WTC11 (cell line): ENCODE results near the gene CELF2.

Source experiments
- FOXP1 ChIP-seq: sonication (generic); formaldehyde crosslinking; IDR thresholded peaks from 2 replicates; pipeline ENCODE4 v1.8.0; 2022; ENCODE audit warnings: missing genetic modification reagents, mild to moderate bottlenecking, moderate library complexity, borderline replicate concordance
- IRF1 ChIP-seq: sonication (generic); formaldehyde crosslinking; IDR thresholded peaks from 2 replicates; pipeline ENCODE4 v1.8.0; 2023; ENCODE audit warnings: missing genetic modification reagents
- KAT7 ChIP-seq: sonication (generic); formaldehyde crosslinking; IDR thresholded peaks from 2 replicates; pipeline ENCODE4 v1.8.1; 2023; ENCODE audit warnings: missing genetic modification reagents, mild to moderate bottlenecking, borderline replicate concordance
- MYBL2 ChIP-seq: sonication (generic); formaldehyde crosslinking; IDR thresholded peaks from 2 replicates; pipeline ENCODE4 v1.8.1; 2023; ENCODE audit warnings: mild to moderate bottlenecking, moderate library complexity, missing genetic modification reagents
- SP1 ChIP-seq: sonication (generic); formaldehyde crosslinking; conservative IDR thresholded peaks from 2 replicates; pipeline ENCODE4 v1.8.1; 2022; ENCODE audit warnings: missing genetic modification reagents
- USF2 ChIP-seq: sonication (generic); formaldehyde crosslinking; IDR thresholded peaks from 2 replicates; pipeline ENCODE4 v1.8.1; 2023; ENCODE audit warnings: mild to moderate bottlenecking, missing genetic modification reagents, moderate library complexity
- TF ChIP-seq, protein P1 (sequence below): sonication (generic); formaldehyde crosslinking; conservative IDR thresholded peaks from 2 replicates; pipeline ENCODE4 v1.8.1; 2022; ENCODE audit warnings: mild to moderate bottlenecking, missing genetic modification reagents
- TF ChIP-seq, protein P2 (sequence below): fragments of 200-600 bp; IDR thresholded peaks from 2 replicates; pipeline ENCODE4 v1.8.0; 2022; ENCODE audit warnings: antibody characterized with exemption
- TF ChIP-seq, protein P3 (sequence below): sonication (generic); formaldehyde crosslinking; IDR thresholded peaks from 2 replicates; pipeline ENCODE4 v1.8.0; 2022; ENCODE audit warnings: mild to moderate bottlenecking, missing genetic modification reagents
- TF ChIP-seq, protein P4 (sequence below): sonication (generic); formaldehyde crosslinking; IDR thresholded peaks from 2 replicates; pipeline ENCODE4 v1.8.0; 2022; ENCODE audit warnings: mild to moderate bottlenecking, missing genetic modification reagents
- TF ChIP-seq, protein P5 (sequence below): sonication (generic); formaldehyde crosslinking; IDR thresholded peaks from 2 replicates; pipeline ENCODE4 v1.8.1; 2023; ENCODE audit warnings: mild to moderate bottlenecking, moderate library complexity, missing genetic modification reagents

- TF ChIP-seq, protein P1, sequence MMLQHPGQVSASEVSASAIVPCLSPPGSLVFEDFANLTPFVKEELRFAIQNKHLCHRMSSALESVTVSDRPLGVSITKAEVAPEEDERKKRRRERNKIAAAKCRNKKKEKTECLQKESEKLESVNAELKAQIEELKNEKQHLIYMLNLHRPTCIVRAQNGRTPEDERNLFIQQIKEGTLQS: no peak
- TF ChIP-seq SP1: no peak
- TF ChIP-seq, protein P2, sequence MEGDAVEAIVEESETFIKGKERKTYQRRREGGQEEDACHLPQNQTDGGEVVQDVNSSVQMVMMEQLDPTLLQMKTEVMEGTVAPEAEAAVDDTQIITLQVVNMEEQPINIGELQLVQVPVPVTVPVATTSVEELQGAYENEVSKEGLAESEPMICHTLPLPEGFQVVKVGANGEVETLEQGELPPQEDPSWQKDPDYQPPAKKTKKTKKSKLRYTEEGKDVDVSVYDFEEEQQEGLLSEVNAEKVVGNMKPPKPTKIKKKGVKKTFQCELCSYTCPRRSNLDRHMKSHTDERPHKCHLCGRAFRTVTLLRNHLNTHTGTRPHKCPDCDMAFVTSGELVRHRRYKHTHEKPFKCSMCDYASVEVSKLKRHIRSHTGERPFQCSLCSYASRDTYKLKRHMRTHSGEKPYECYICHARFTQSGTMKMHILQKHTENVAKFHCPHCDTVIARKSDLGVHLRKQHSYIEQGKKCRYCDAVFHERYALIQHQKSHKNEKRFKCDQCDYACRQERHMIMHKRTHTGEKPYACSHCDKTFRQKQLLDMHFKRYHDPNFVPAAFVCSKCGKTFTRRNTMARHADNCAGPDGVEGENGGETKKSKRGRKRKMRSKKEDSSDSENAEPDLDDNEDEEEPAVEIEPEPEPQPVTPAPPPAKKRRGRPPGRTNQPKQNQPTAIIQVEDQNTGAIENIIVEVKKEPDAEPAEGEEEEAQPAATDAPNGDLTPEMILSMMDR: peak; percentile 54
- TF ChIP-seq, protein P3, sequence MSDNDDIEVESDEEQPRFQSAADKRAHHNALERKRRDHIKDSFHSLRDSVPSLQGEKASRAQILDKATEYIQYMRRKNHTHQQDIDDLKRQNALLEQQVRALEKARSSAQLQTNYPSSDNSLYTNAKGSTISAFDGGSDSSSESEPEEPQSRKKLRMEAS (CRISPR knock-in tag): peak; percentile 50; the same call in 1 of the 2 replicates
- TF ChIP-seq MYBL2 (CRISPR knock-in tag): no peak
- TF ChIP-seq, protein P4, sequence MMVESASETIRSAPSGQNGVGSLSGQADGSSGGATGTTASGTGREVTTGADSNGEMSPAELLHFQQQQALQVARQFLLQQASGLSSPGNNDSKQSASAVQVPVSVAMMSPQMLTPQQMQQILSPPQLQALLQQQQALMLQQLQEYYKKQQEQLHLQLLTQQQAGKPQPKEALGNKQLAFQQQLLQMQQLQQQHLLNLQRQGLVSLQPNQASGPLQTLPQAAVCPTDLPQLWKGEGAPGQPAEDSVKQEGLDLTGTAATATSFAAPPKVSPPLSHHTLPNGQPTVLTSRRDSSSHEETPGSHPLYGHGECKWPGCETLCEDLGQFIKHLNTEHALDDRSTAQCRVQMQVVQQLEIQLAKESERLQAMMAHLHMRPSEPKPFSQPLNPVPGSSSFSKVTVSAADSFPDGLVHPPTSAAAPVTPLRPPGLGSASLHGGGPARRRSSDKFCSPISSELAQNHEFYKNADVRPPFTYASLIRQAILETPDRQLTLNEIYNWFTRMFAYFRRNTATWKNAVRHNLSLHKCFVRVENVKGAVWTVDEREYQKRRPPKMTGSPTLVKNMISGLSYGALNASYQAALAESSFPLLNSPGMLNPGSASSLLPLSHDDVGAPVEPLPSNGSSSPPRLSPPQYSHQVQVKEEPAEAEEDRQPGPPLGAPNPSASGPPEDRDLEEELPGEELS (CRISPR knock-in tag): no peak
- TF ChIP-seq, protein P5, sequence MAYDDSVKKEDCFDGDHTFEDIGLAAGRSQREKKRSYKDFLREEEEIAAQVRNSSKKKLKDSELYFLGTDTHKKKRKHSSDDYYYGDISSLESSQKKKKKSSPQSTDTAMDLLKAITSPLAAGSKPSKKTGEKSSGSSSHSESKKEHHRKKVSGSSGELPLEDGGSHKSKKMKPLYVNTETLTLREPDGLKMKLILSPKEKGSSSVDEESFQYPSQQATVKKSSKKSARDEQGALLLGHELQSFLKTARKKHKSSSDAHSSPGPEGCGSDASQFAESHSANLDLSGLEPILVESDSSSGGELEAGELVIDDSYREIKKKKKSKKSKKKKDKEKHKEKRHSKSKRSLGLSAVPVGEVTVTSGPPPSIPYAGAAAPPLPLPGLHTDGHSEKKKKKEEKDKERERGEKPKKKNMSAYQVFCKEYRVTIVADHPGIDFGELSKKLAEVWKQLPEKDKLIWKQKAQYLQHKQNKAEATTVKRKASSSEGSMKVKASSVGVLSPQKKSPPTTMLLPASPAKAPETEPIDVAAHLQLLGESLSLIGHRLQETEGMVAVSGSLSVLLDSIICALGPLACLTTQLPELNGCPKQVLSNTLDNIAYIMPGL (CRISPR knock-in tag): peak; percentile 37; the same call in 1 of the 2 replicates
- TF ChIP-seq FOXP1: 0 out of 2 replicates have a peak, but pooled peaks have one; percentile 21
- no peak for TF ChIP-seq USF2 (CRISPR knock-in tag)
- no peak for TF ChIP-seq IRF1 (CRISPR knock-in tag)
- TF ChIP-seq KAT7: no peak
Measured at GRCh38 chr10:11165591-11166543, 148.2 kb downstream of the CELF2 start.
